H1 (cell line): Measurements from ENCODE around the gene AHRR. TPM values are rescaled to one million over a fixed set of nuclear protein-coding genes. Genes with fewer than 3 reads are reported as not detected.

Experiments used
- polyA plus RNA-seq, 7 experiments: library from polyadenylated mRNA; depleted of rRNA in 3 of 7; stranded (reverse) in 5 of 7; unstranded in 2 of 7; fragments of >200 nt in 5 of 7; fragments of 200-250 nt in 2 of 7; gene quantifications; 1 replicate in 5 of 7; 2 replicates in 1 of 7; 4 replicates in 1 of 7; pipeline versions ENCODE4 v1.2.1 to v1.2.3, GENCODE V29; 2011 to 2013; ENCODE audit warnings: missing spikeins in 2 of 7, mixed read lengths in 2 of 7
- total RNA-seq: library from RNA; stranded (reverse); fragmentation: NEBNext Ultra II Directional; extraction: Animal tissue kit (Norgen Biotek cat#: 25700); gene quantifications from 2 replicates; pipeline ENCODE4 v1.2.1, GENCODE V29; 2021
- TF ChIP-seq, protein P1 (sequence below): IDR thresholded peaks from 2 replicates; pipeline ENCODE4 v1.6.1; 2011; ENCODE audit warnings: low read length, improper control_type of control experiment
- TF ChIP-seq, protein P2 (sequence below): IDR thresholded peaks from 2 replicates; pipeline ENCODE4 v1.6.1; 2012; ENCODE audit warnings: inconsistent platforms

AHRR gene
- total and polyA plus RNA-seq, 2 of the 8 experiments (the other 6 are each of a cell fraction or from before 2014, with no cell fraction given) = 0.41 to 0.80 TPM

DNA sequence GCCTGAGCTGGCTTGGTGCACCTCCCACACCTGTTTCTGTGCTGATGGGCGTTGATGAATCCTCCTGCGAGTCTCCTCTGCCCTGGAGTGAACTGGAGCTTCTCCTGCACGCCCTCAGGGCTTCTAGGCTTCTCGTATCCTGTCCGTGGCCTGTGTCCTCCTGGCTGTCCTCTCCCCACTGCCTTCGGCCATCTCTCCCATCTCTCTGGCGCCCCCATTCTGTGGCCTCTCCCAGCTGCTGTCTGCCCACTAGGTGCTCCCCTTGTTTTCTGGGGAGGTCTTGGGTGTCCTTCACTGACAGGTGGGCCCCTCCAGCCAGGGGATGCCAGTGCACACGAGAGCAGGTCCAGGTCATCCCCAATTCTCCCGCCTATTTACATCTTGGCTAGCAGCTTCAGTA lies 28.8 kb downstream of the AHRR start (continued):
- TF ChIP-seq, protein P1, sequence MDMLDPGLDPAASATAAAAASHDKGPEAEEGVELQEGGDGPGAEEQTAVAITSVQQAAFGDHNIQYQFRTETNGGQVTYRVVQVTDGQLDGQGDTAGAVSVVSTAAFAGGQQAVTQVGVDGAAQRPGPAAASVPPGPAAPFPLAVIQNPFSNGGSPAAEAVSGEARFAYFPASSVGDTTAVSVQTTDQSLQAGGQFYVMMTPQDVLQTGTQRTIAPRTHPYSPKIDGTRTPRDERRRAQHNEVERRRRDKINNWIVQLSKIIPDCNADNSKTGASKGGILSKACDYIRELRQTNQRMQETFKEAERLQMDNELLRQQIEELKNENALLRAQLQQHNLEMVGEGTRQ = no peak
- TF ChIP-seq, protein P2, sequence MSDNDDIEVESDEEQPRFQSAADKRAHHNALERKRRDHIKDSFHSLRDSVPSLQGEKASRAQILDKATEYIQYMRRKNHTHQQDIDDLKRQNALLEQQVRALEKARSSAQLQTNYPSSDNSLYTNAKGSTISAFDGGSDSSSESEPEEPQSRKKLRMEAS = 0 out of 2 replicates have a peak, but pooled peaks have one; percentile 14
